Esophagus squamous epithelium (tissue), 4 donors: ENCODE results near the gene CMTR1.

Source experiments
- POLR2A ChIP-seq, 4 donors: fragments of 450-650 bp; IDR thresholded peaks; one replicate each; pipeline ENCODE4 v1.6.1; 2017; ENCODE audit warnings: antibody characterized with exemption in 4 of 4, mild to moderate bottlenecking in 4 of 4, moderate library complexity in 3 of 4
- TF ChIP-seq, protein P1 (sequence below), 6 experiments: fragments of 450-650 bp in 4 of 6; fragments of 200-600 bp in 2 of 6; sonication (generic) in 2 of 6; IDR thresholded peaks; one replicate each; pipeline ENCODE4 v1.5.1; 2016 to 2019; ENCODE audit warnings: antibody characterized with exemption in 6 of 6, mild to moderate bottlenecking in 4 of 6, moderate library complexity in 4 of 6

GRCh38 chr6:37388578-37388977, 44.4 kb upstream of the CMTR1 start:
- TF ChIP-seq, protein P1, sequence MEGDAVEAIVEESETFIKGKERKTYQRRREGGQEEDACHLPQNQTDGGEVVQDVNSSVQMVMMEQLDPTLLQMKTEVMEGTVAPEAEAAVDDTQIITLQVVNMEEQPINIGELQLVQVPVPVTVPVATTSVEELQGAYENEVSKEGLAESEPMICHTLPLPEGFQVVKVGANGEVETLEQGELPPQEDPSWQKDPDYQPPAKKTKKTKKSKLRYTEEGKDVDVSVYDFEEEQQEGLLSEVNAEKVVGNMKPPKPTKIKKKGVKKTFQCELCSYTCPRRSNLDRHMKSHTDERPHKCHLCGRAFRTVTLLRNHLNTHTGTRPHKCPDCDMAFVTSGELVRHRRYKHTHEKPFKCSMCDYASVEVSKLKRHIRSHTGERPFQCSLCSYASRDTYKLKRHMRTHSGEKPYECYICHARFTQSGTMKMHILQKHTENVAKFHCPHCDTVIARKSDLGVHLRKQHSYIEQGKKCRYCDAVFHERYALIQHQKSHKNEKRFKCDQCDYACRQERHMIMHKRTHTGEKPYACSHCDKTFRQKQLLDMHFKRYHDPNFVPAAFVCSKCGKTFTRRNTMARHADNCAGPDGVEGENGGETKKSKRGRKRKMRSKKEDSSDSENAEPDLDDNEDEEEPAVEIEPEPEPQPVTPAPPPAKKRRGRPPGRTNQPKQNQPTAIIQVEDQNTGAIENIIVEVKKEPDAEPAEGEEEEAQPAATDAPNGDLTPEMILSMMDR (IDR thresholded peaks at IDR 0.05): no peak
- no peak for TF ChIP-seq POLR2A (IDR thresholded peaks at IDR 0.05)
